ENCODE results near the gene RBFOX1.

The RBFOX1 gene

GRCh38 chr16:7526736-7527135 lies 194.1 kb downstream of the RBFOX1 start:
- DNase-seq (ENCODE audit: low spot score): no peak

DNA sequence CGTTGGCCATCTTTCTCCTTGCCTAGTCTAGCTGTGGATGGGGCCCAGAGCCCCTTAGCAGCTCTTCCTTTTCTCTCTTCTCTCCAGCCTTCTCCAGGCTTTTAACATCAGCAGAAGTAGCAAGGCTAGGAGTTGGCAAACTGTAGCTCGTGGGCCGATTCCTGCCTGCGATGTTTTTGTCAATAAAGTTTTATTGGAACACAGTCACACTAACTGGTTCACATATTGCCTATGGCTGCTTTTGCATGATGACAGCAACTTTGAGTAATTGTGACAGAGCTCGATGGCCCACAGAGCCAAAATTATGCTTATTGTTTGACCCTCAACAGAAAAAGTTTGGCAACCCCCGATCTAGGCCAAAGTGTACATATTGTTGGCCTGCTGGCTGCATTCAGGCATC lies 199.9 kb downstream of the RBFOX1 start:
- no peak for DNase-seq (ENCODE audit: low spot score)

GRCh38 chr16:7534749-7535148 lies 202.1 kb downstream of the RBFOX1 start:
- no peak for DNase-seq (ENCODE audit: low spot score)

GRCh38 chr16:7541026-7541425 lies 208.4 kb downstream of the RBFOX1 start:
- DNase-seq (ENCODE audit: low spot score): no peak

DNA sequence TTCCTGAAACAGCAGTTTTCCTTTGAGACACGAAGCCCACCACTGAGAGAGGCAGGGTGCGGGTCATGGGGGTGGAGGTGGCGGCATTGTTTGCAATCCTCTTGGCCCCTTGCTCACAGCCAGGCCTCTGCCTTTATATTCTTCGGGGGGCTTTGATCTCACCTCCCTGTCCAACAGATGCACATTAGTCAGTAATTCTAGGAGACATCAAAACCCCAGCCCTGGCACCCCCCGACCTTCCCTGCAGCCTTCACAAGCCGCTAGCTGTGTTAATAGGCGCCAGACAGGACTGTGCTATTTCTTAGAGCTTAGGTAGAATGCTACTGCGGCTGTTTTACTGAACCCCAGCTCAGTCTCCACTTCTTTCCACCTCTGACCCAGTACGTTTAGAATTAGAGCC lies 212.6 kb downstream of the RBFOX1 start:
- DNase-seq (ENCODE audit: low spot score): no peak

DNA sequence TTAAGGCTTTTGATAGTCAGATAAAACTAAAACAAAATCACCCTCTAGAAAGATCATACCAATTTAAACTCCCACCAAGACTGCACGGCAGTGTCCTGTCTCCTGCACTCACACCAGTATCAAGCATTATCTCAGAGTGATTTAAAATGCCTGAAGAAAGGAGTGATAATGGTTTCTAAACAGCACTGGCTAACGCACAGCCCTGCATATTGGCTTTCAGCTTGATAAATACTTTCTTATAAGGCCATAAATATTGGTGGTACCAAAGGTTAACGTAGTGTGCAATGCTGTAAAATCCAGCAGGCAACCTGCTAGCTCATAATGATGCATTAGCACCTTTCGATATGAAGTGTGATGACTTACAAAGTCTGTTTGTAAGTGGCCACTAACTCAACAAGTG lies 214.3 kb downstream of the RBFOX1 start:
- no peak for DNase-seq (ENCODE audit: low spot score)

DNA sequence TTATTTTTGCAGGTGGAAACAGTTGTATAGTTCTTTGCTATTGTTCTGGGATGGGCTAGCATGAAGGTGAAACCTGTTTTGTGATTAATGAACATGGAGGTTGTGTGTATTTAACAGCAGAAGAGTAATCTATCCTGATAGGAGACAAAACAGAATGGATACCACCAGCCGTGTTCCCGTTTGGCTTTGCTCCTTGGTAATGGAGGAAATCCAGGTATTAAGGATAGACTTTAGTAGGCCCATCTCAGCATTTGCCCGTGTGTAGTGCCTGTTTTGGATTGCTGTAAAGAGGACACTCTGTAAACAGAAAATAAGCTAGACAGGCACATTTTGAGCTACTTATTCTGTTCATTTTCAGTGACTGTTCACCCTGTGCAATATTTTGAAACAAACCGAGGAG lies 215.1 kb downstream of the RBFOX1 start:
- no peak for DNase-seq (ENCODE audit: low spot score)

DNA sequence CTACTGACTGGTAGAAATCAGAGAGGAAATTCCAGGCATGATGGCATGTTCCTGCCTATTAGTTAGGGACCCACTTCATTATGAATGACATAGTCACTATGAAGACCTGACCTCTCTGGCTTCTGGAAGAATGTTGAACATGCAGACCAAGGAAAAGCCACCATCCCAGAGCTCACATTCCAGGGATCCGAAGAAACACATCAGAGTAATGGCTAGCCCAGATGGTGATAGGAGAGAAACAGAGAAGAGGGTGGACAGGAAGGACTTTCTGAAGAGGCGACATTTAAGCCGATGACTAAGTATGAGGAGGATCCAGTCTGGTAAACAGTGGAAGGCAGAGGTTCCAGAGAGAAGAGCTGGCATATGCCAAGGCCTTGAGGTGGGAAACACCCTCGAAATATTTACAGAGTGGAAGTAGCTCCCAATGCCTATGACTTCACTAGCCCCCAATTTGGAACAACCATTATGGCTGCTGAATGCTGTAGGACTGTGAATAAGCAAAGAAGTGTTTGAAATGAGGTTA lies 216.2 kb downstream of the RBFOX1 start:
- no peak for DNase-seq (ENCODE audit: low spot score)

- DNase-seq (ENCODE audit: low spot score): no peak
These were observed 217.5 kb downstream of the RBFOX1 start for GRCh38 chr16:7550096-7550495.

DNA sequence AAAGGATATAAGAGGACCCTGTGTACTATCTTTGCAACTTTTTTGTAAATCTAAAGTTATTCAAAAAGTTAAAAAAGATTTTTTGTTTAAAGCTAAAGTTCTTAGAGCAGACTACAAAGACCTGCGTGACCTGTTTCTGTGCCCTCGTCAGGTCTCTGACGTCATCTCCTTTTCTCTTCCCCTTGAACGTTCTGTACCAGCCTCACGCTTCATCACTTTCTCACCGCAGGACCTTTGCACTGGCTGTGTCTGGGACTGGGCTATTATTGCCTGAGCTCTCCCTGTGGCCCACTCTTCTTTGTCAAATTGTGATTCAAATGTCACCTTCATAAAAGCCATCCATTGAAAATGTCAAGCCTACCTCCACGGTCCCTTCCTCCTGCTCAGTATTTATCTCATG lies 222.8 kb downstream of the RBFOX1 start:
- no peak for DNase-seq (ENCODE audit: low spot score)

DNA sequence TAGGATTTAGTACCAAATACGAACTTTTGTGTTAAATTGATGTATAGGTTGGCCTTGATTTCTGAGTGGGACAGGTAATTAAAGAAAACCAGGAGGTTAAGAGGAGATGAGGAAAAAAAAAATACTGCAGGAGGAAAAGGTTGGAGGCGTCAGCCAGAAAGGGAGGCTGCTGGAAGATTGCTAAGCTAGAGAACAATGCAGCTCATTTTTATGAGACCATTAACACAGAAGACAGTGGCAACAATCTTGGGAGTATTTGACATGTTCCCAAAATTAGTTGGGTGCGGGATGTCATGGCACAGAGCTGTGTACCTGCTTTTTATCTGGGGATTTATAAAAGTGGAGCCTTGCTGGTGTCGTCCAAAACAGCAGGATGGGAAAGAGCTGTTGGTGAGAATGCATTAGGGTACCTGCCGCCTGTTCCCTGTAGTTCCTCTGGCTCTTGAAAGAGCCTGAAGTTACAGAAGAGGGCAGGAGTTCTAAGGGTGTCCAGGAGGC lies 229.3 kb downstream of the RBFOX1 start:
- DNase-seq (ENCODE audit: low spot score): no peak

GRCh38 chr16:7566360-7566759 lies 233.7 kb downstream of the RBFOX1 start:
- no peak for DNase-seq (ENCODE audit: low spot score)

- no peak for DNase-seq (ENCODE audit: low spot score)
These were observed 238.7 kb downstream of the RBFOX1 start for GRCh38 chr16:7571366-7571765.

DNA sequence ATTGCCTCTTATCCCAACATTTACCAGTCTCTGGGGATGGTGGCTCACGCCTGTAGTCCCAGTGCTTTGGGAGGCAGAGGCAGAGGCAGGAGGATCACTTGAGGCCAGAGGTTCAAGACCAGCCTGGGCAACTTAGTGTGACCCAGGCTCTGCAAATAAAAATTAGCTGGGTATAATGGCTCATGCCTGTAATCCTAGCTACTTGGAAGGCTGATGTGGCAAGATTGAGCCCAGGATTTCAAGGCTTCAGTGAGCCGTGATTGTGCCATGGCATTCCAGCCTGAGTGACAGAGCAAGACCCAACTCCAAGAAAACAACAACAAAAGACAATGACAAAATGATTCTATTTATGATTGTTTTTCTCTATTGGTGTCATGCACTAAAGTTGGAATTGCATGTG lies 244.9 kb downstream of the RBFOX1 start:
- DNase-seq (ENCODE audit: low spot score): no peak

- no peak for DNase-seq (ENCODE audit: low spot score)
These were observed 246.8 kb downstream of the RBFOX1 start for GRCh38 chr16:7579454-7579853.

GRCh38 chr16:7581175-7581574 lies 248.5 kb downstream of the RBFOX1 start:
- DNase-seq (ENCODE audit: low spot score): no peak

- no peak for DNase-seq (ENCODE audit: low spot score)
These were observed 250.8 kb downstream of the RBFOX1 start for GRCh38 chr16:7583396-7583795.

DNA sequence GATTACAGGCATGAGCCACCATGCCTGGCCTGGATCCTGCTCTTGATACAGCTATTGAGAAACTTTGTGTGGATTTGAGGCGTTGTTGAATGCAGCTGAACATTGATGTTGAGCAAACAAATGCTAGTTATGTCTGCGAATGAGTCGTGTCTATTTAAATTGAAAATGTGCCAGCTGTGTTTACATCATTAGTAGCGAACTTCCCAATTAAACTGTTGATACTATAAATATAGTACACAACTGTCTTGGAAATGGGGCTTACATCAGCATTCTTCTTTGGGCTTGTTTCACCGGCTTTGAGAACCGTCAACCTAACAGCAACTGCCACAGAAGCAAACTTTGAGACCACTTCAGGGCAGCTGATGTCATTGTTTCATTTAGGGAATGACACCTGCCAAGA lies 251.9 kb downstream of the RBFOX1 start:
- DNase-seq (ENCODE audit: low spot score): no peak

GRCh38 chr16:7585705-7586104 lies 253.1 kb downstream of the RBFOX1 start:
- no peak for DNase-seq (ENCODE audit: low spot score)

DNA sequence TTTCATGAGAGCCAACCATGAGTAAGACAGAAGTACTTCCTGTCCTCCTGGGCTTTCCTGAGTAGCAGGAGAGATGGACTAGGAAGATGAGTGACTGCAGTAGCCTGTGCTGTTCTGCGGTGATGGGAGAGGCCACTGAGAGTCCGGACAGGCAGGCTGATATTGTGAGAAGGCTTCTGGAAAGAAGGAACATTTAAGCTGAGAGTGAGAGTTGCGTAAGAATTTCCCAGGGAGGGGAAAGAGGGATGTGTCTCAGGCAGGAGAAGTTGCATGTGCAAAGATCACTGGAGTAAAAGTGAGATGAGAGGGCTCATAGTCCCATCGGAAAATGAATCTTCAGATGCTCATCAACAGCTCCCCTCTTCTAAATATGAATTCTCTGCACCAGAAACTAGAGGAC lies 258.3 kb downstream of the RBFOX1 start:
- DNase-seq (ENCODE audit: low spot score): no peak

DNA sequence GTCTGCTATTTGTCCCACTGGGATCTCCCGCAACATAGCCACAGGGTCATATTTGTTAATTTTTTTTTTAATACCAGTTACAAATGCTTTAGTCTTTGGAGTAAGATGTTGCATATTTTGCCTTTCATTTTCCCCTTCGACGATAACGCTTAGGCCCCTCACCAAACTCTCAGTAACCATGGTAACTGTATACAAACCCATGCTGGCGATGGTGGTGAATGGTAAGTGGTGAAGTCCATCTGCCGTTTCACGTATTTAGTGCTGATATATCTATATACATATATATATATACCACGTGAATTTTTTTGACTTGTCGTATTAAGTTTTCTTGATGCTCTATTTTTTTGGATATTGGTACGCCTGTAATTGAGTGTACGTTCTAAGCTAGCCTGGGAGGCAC lies 263.7 kb downstream of the RBFOX1 start:
- DNase-seq (ENCODE audit: low spot score): no peak

DNA sequence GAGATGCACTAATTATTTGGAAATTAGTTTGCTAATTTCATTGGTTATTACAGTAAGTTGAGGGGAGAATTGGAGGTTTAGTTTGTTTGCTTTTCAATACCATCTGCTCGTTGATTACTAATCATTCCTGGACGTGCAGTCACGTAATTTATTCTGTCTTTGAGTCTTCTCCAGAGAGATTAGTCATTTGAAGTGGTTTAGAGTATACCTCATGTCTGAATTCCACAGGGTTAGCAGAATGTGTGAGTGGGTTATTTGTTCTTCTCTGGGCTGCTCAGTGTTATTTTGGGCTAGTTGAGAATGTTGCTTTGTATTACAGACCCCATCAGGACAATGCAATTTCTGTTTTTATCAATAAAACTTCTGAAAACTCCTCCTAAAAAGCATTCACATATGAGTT lies 265.0 kb downstream of the RBFOX1 start:
- DNase-seq (ENCODE audit: low spot score): no peak

- DNase-seq (ENCODE audit: low spot score): no peak
These were observed 268.5 kb downstream of the RBFOX1 start for GRCh38 chr16:7601100-7601499.

GRCh38 chr16:7602291-7602950 lies 269.8 kb downstream of the RBFOX1 start:
- DNase-seq (ENCODE audit: low spot score): no peak

Measured in HuH-7 (cell line).